Natural killer cell (primary cell): ENCODE data around the gene ADGRF1. TPM values are rescaled to one million over a fixed set of nuclear protein-coding genes. Genes with fewer than 3 reads are reported as not detected.

Experiments
- ATAC-seq, 3 donors: fragments of 150-1000 bp in 2 of 3; fragments of 200-7000 bp in 1 of 3; cut with Tn5 transposase; 1 replicate in 1 of 3; 2 replicates in 2 of 3; pipeline ENCODE4 v1.10.0; 2021; ENCODE audit warnings: mild to moderate bottlenecking in 2 of 3, moderate library complexity in 2 of 3
- DNase-seq, 2 donors: peaks; one replicate each; pipeline versions ENCODE4 v3.0.0 to v3.0.0-alpha.2; 2013 to 2021; ENCODE audit warnings: mixed read lengths in 1 of 2
- H3K27ac ChIP-seq: one replicate; pipeline ENCODE4 v1.5.1; 2013; ENCODE audit warnings: mild to moderate bottlenecking, low read length
- H3K27me3 ChIP-seq: one replicate; pipeline ENCODE4 v1.6.1; 2013; ENCODE audit warnings: low read length; ENCODE audit not compliant: control insufficient read depth, insufficient read depth
- H3K36me3 ChIP-seq: one replicate; pipeline ENCODE4 v1.6.1; 2013; ENCODE audit warnings: low read length; ENCODE audit not compliant: control insufficient read depth, insufficient read depth
- H3K4me1 ChIP-seq: one replicate; pipeline ENCODE4 v1.6.1; 2013; ENCODE audit warnings: low read length; ENCODE audit not compliant: control insufficient read depth, insufficient read depth
- H3K4me3 ChIP-seq: one replicate; pipeline ENCODE4 v1.5.1; 2013; ENCODE audit warnings: low read length
- H3K9me3 ChIP-seq: one replicate; pipeline ENCODE4 v1.6.1; 2013; ENCODE audit warnings: low read length; ENCODE audit not compliant: control insufficient read depth, insufficient read depth
- H3K27ac Mint-ChIP-seq, 2 donors: one replicate each; pipeline ENCODE4 v1.8.0; 2022; ENCODE audit warnings: mild to moderate bottlenecking in 2 of 2, mixed read lengths in 2 of 2, moderate library complexity in 1 of 2
- H3K27me3 Mint-ChIP-seq, 2 donors: one replicate each; pipeline ENCODE4 v1.8.0; 2022; ENCODE audit warnings: low read depth in 2 of 2, mixed read lengths in 2 of 2
- H3K36me3 Mint-ChIP-seq: one replicate; pipeline ENCODE4 v1.8.0; 2022; ENCODE audit warnings: mixed read lengths
- H3K4me1 Mint-ChIP-seq, 2 donors: one replicate each; pipeline ENCODE4 v1.8.0; 2022; ENCODE audit warnings: mixed read lengths in 2 of 2
- H3K4me3 Mint-ChIP-seq: one replicate; pipeline ENCODE4 v1.8.0; 2022; ENCODE audit warnings: mild to moderate bottlenecking, moderate library complexity, mixed read lengths
- H3K9me3 Mint-ChIP-seq, 2 donors: one replicate each; pipeline ENCODE4 v1.8.0; 2022; ENCODE audit warnings: mixed read lengths in 2 of 2
- WGBS: methylation state at CpG from one replicate; pipeline ENCODE4 v1.1.7; 2013; ENCODE audit warnings: missing lambda C conversion rate; ENCODE audit not compliant: insufficient coverage; 5-methylcytosine and 5-hydroxymethylcytosine counted together
- intact Hi-C: fragments of 100-400 bp; cut with micrococcal nuclease; formaldehyde crosslinking; loops from one replicate; pipeline ENCODE4 v1.14.2; 2022
- total RNA-seq, 4 donors: library from RNA; stranded (reverse); fragments of 120-200 nt in 1 of 4; gene quantifications; one replicate each; pipeline versions ENCODE4 v1.2.3 to v1.2.4, GENCODE V29; 2013 to 2022
- TF ChIP-seq, protein P1 (sequence below): fragments of 200-600 bp; IDR thresholded peaks from one replicate; pipeline ENCODE4 v1.8.0; 2022; ENCODE audit warnings: antibody characterized with exemption

The ADGRF1 gene
- total RNA-seq, 3 donors from 2014 or later (not counting 1 experiment from before 2014, with no cell fraction given), result not detected

DNA sequence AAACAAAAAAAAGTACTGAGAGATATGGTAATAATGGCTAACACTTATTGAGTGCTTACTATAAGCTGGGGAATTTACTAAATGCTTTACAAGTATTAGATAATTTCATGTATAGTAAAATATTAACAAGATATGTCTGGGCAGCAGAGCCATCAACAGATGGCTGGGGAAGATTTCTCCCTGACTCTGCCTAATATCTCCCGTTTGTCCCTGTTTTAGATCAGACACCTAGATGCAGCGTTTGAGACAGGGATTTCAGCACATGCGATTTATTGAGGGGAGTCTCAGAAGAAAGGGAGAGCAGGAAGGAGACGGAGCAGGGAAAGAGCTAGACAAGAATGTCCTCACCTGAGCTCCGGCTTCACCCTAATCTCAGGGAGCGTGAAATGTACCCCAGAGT, 36.9 kb upstream of the ADGRF1 start:
- no peak for ATAC-seq
- Mint-ChIP-seq H3K4me1 (no peaks in the 10 kb centered on the region), H3K4me3 (no peak overlapping the region), H3K36me3 (no peaks in the 10 kb centered on the region), H3K27me3 (peaks cover 0 to 4% of the 10 kb centered on the region in 2 donors), H3K27ac (no peak overlapping the region), H3K9me3 (no peaks in the 10 kb centered on the region)
- intact Hi-C loops, result no loop called here
- H3K4me3 ChIP-seq, result no peak overlapping the region
- no peaks in the 10 kb centered on the region for H3K9me3 ChIP-seq
- H3K27me3 ChIP-seq, result no peaks in the 10 kb centered on the region
- 85% methylated on average over 6 of the region's 6 CpGs for WGBS
- TF ChIP-seq, protein P1, sequence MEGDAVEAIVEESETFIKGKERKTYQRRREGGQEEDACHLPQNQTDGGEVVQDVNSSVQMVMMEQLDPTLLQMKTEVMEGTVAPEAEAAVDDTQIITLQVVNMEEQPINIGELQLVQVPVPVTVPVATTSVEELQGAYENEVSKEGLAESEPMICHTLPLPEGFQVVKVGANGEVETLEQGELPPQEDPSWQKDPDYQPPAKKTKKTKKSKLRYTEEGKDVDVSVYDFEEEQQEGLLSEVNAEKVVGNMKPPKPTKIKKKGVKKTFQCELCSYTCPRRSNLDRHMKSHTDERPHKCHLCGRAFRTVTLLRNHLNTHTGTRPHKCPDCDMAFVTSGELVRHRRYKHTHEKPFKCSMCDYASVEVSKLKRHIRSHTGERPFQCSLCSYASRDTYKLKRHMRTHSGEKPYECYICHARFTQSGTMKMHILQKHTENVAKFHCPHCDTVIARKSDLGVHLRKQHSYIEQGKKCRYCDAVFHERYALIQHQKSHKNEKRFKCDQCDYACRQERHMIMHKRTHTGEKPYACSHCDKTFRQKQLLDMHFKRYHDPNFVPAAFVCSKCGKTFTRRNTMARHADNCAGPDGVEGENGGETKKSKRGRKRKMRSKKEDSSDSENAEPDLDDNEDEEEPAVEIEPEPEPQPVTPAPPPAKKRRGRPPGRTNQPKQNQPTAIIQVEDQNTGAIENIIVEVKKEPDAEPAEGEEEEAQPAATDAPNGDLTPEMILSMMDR, result no peak
- no peaks in the 10 kb centered on the region for H3K4me1 ChIP-seq
- H3K27ac ChIP-seq, result no peak overlapping the region
- no peaks in the 10 kb centered on the region for H3K36me3 ChIP-seq
- DNase-seq, result no peak

DNA sequence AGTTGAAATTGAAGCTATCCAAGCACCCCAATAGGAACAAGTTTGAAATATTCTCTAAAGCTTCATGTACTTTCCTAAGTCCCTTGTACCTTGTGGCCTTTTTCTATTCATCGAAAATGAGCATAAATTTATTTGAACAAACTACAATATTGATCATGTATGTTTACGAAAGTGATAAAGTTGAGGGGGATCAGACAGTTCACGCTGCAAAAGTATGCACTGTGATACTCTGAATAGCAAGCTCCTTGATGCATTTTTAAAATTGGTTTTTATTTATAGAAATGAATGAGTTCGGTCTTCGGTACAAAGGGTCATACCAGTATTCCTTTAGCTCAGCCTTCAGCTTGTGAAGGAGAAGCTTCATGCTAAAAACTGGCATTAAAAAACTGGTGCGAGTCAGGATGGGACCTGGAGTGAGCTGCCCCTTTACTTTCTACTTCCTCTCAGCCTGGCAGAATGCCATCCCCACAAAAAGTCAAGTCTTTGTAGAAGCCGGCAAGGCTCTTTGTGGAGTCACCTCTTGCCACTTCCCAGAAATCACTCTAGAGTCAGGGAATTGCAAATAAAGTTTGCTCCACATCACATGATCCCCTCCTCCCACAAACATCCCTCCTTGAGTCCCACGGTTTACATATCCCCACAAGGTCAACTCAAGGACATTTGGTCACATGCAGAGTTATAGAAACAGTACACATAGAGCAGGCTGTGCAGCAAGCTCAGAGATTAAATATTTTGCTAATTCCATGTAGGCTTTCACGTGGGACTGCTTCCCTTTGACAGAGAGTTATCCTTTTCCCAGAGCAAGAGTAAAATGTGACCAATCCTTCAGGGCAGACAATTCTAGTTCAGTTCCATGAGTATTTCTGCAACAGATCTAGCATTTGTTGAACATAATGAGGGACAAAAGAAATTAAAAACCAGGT, 34.6 kb upstream of the ADGRF1 start:
- TF ChIP-seq, protein P1, result no peak
- H3K27me3 Mint-ChIP-seq, result peaks cover 0 to 4% of the 10 kb centered on the region in 2 donors
- 48% methylated on average over 8 of the region's 9 CpGs for WGBS
- no peak overlapping the region for H3K4me3 Mint-ChIP-seq
- H3K27ac Mint-ChIP-seq, result no peak overlapping the region
- Histone ChIP-seq H3K9me3 (no peaks in the 10 kb centered on the region), H3K4me3 (no peak overlapping the region), H3K27me3 (no peaks in the 10 kb centered on the region), H3K27ac (no peak overlapping the region), H3K36me3 (no peaks in the 10 kb centered on the region), H3K4me1 (no peaks in the 10 kb centered on the region)
- H3K9me3 Mint-ChIP-seq, result no peaks in the 10 kb centered on the region
- ATAC-seq, result no peak
- DNase-seq, result no peak
- no peaks in the 10 kb centered on the region for H3K36me3 Mint-ChIP-seq
- intact Hi-C loops, result no loop called here
- no peaks in the 10 kb centered on the region for H3K4me1 Mint-ChIP-seq

DNA sequence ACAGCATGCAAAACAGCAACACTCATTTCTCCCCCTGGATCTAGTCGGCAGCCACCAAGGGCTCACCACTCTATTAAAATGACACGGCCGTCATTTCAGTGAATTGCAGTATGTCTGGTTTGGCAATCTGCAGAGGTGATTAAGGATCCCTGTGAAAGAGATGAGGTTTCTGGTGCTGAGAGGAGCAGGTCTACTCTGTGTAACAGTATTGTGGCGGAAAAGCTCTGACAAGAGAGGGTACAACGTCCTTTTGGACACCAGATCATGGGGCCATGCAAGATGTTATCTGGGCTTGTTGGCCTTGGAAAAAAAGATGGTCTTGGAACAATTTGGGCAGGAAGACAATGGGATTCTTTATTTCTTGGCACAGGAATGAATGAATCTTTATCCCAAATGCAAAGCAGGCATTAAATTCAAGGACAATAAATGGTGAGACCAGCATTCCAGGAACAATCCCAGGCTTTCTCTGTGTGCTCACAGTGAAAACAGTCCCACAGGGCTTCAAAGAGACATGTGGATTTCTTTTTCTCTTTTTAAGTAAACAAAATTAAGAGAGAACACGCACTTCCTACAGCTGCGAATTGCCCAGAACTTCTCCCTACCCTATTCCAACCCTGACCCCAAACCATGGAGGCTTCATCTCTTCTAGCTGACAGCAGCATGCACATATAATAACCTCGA, 33.7 kb upstream of the ADGRF1 start:
- intact Hi-C loops, result no loop called here
- DNase-seq (no peak), ATAC-seq (no peak)
- no peak overlapping the region for H3K27ac Mint-ChIP-seq
- no peaks in the 10 kb centered on the region for H3K4me1 Mint-ChIP-seq
- WGBS, result 86% methylated on average over 7 of the region's 8 CpGs
- Histone ChIP-seq H3K4me1 (no peaks in the 10 kb centered on the region), H3K9me3 (no peaks in the 10 kb centered on the region), H3K4me3 (no peak overlapping the region), H3K36me3 (no peaks in the 10 kb centered on the region), H3K27ac (no peak overlapping the region), H3K27me3 (no peaks in the 10 kb centered on the region)
- no peaks in the 10 kb centered on the region for H3K36me3 Mint-ChIP-seq
- H3K9me3 Mint-ChIP-seq, result no peaks in the 10 kb centered on the region
- TF ChIP-seq, protein P1, result no peak
- no peak overlapping the region for H3K4me3 Mint-ChIP-seq
- H3K27me3 Mint-ChIP-seq, result peaks cover 0 to 4% of the 10 kb centered on the region in 2 donors
